HG02938 (cell line): ENCODE measurements around the gene DECR2.

Source experiments
- ATAC-seq: cut with Tn5 transposase; IDR thresholded peaks from one replicate; pipeline ENCODE4 v1.9.1; 2021; ENCODE audit warnings: mild to moderate bottlenecking, moderate library complexity; ENCODE audit not compliant: unreplicated experiment

DECR2 gene

DNA sequence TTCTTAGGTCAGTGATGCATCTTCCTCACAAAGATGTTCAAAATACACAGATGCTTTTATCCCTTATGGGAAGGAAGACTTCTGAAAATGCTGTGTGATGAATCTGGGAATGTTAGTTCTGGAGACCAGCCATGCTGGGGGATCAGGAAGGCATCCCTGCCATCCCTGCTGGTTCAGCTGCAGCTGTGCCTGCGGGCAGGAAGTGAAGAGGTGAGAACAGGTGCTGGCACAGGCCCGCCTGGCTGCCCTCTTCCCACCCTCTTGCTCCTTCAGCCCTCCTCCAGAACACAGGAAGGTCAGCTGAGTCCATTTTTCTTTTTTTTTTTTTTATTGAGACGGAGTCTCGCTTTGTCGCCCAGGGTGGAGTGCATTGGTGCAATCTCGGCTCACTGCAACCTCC is 38.9 kb downstream of the DECR2 start:
- no peak for ATAC-seq

DNA sequence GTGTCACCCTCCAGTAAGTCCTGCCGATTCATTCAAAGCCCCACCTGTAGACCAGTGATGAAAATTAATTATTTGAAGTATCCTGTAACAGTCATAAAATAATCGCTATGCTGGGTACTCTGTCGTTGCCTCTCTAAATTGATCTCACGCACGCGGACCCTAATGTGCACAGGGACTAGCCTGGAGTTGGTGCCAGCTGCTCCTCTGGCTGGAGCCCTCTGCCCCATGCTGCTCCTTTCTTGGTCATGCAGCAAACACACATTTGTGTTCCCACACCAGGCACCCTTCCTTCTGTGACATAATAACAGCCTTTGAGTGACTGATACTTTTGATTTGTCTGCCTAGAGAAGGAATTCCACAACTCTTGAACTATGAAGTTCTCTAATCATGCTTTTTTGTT is 39.8 kb downstream of the DECR2 start:
- ATAC-seq, result no peak

DNA sequence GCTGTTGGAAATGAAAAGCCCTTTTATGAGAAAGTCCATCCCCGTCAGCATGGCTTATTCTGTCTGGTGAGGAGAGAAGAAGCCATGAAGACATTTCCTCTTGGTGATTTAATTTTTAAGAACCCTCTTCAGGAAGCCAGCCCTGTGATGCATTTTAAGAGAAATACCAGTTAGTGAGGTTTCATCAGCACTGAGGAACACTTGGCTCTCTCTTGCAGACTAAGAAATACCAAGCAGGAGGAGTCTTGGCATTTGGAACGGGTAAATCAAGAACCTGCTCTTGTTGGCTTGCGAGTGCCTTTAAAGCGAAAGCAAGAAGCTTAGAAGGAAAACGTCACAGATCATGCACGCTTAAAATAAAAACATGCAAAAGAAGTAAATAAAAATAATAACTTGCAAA is 41.3 kb downstream of the DECR2 start:
- ATAC-seq, result no peak

DNA sequence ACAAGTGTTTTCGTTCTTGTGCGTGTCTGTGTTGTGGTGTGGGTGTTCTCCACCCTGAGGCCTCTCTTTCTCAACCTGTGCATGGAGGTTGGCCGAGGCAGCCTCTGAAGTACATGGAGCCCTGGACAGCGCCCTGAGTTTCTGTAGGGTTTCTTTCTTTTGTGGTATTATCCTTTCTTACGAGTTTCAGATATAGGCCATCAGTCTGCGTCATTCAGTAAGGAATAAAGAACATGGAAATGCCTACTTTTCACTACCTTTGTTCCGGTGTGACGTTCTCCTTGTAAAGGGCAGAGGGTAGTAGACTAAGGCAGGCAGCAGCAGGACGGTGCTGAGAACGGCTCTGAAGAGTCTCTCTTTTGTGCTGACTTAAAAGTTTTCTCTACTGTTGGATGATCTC is 42.3 kb downstream of the DECR2 start:
- no peak for ATAC-seq

DNA sequence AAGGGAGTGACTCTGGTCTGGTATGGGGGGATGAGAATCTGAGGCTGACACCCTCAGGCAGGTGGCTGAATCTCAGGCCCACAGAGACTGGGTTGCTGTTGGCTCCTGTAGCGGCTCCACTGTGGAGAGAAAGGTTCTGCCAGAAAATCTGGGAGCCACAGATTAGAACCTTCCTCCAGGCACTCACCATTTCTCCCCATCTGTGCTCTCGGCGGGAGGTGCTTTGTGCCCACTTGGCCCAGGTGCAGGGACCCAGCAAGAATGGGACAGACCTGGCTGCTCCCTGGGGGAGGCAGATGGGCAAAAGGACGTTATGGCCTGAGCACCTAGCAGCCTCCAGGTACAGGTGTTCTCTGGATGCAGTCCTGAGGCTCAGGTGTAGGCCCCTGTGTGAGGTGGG is 43.9 kb downstream of the DECR2 start:
- no peak for ATAC-seq

- ATAC-seq, result no peak
Measured at GRCh38 chr16:450385-450784, 48.7 kb downstream of the DECR2 start.

DNA sequence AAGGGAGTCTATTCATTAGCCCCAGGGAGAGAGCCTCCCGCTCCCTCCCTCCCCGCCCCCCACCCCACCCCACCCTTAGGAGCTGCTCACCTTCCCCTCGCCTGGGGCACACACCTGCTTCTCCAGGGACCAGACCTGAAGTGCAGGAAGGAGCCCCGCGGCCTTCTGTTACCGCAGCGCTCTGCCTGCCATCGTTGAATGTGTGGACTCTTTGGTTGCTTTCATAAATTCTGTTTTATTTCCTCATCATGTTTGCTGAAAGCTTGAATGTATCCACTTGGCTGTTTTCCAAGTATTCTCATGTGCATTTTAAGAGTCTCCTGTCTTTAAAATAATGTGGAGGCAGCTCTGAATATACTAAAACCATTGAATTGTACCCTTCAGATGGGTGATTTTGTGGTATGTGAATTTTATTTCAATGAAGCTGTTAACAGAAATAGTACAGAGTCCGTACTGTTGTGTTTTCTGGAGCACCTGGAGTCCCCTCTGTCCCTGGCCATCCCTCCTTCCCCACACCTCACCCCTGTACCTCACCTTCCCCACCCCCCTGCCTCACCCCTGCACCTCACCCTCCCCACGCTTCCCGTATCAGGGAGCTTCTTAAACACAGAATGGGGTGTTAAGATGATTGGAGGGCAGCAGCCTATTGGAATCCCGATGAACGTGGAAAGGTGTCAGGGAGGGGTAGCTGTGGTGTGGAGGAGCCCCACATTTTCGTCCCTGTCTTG is 49.3 kb downstream of the DECR2 start:
- no peak for ATAC-seq

DNA sequence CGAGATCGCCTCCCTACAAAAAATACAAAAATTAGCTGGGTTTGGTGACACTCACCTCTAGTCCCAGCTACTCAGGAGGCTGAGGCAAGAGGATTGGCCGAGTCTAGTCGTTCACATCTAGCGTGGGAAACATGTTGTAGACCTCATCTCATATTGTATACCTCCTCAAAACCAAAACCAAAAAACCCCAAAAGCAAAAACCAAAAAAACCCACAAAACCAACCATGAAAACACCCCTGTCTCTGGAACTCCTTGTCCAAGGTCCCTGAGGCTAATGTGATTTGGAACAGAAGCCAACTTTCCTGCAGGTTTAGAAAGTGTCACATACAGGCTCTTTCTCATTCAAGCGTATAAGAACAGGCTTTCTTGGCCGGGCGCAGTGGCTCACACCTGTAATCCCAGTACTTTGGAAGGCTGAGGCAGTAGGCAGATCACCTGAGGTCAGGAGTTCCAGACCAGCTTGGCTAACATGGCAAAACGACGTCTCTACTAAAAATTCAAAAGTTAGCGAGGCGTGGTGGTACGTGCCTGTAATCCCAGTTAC is 52.8 kb downstream of the DECR2 start:
- no peak for ATAC-seq

- no peak for ATAC-seq
Measured at GRCh38 chr16:455453-455852, 53.8 kb downstream of the DECR2 start.

DNA sequence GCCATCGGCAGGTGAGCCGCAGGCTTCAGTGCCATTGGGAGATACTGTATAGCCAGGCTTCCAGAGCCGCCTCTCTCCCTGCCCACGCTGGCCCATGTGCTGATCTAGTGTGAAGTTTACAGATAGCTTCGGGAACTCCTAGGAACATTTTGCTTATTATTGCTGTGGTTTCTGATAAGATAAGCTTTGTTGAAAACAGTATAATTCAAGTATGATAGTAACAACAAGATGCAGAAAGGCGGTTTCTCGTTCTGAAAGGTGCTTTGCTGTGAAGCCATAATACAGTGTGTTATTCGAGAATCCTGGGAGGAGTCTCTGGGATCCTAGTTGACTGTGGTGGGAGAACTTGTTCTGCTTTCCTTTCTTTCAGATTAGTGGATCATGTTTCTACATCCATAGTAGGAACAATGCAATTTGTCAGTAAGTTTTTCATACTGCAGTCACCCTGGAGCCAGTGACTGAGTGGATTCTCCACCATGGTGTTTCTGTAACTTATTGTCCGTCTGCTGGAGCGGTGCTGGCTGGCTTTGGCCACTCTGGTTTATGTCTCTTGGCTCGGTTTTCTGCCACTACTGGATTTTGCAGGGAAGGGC is 55.3 kb downstream of the DECR2 start:
- no peak for ATAC-seq

GRCh38 chr16:457732-458400 is 56.2 kb downstream of the DECR2 start:
- ATAC-seq, result no peak

DNA sequence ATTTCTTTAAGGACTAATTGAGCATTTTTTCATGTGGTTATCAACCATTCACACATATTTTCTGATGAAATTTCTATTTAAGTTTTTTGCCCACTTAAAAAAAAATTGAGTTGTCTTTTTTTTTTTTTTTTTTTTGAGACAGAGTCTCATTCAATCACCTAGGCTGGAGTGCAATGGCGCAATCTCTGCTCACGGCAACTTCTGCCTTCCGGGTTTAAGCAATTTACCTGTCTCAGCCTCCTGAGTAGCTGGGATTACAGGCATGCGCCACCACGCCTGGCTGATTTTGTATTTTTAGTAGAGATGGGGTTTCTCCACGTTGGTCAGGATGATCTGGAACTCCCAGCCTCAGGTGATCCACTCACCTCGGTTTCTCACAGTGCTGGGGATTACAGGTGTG is 58.1 kb downstream of the DECR2 start:
- no peak for ATAC-seq

DNA sequence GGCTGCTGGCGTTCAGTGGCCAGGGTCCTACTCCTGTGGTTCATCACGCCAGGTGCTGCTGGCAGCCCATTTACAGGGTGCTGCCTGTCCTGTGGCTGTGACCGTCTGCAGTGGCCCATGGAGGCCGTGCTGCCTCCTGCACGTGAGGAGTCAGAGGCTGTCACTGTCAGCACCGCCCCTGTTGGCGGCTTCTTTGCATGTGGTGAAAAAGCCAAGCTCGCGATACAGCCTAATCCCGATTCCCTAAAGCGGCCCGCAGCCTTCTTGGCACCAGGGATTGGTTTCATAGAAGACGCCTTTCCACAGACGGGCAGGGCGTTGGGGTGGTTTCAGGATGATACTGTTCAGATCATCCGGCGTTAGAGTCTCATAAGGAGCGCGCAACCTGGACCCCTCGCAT is 59.1 kb downstream of the DECR2 start:
- ATAC-seq, result no peak
